Large intestine (tissue), 3 donors: ENCODE measurements around the gene APOF. TPM values are rescaled to one million over a fixed set of nuclear protein-coding genes. Genes with fewer than 3 reads are reported as not detected.
"Not testable (repeated sequence)": the region's sequence is repeated elsewhere in the genome, so short reads cannot be mapped to it uniquely, and the experiment has no call there.

Experiments
- DNase-seq, 2 donors: peaks; one replicate each; pipeline versions ENCODE4 v3.0.0 to v3.0.0-alpha.2; 2013
- H3K27ac ChIP-seq: one replicate; pipeline ENCODE4 v1.5.1; 2013; ENCODE audit warnings: low read length
- H3K27me3 ChIP-seq: 2 replicates; pipeline ENCODE4 v1.6.1; 2013; ENCODE audit warnings: low read length; ENCODE audit not compliant: control insufficient read depth, insufficient read depth
- H3K36me3 ChIP-seq: 2 replicates; pipeline ENCODE4 v1.6.1; 2013; ENCODE audit warnings: low read length; ENCODE audit not compliant: control insufficient read depth, insufficient read depth
- H3K4me1 ChIP-seq: one replicate; pipeline ENCODE4 v1.6.1; 2013; ENCODE audit warnings: low read length; ENCODE audit not compliant: control insufficient read depth, insufficient read depth
- H3K4me3 ChIP-seq: one replicate; pipeline ENCODE4 v1.5.1; 2013; ENCODE audit warnings: low read length
- H3K9me3 ChIP-seq: one replicate; pipeline ENCODE4 v1.6.1; 2013; ENCODE audit warnings: mild to moderate bottlenecking, low read depth, low read length, moderate library complexity; ENCODE audit not compliant: control insufficient read depth
- WGBS: methylation state at CpG from one replicate; pipeline ENCODE4 v1.1.5; 2013; ENCODE audit warnings: low lambda C conversion rate; ENCODE audit not compliant: insufficient coverage; 5-methylcytosine and 5-hydroxymethylcytosine counted together
- polyA plus RNA-seq: library from polyadenylated mRNA; unstranded; fragments of 120-200 nt; gene quantifications from one replicate; pipeline ENCODE4 v1.2.1, GENCODE V29; 2013

The APOF gene
- polyA plus RNA-seq, 1 donor, result 0.06 TPM

DNA sequence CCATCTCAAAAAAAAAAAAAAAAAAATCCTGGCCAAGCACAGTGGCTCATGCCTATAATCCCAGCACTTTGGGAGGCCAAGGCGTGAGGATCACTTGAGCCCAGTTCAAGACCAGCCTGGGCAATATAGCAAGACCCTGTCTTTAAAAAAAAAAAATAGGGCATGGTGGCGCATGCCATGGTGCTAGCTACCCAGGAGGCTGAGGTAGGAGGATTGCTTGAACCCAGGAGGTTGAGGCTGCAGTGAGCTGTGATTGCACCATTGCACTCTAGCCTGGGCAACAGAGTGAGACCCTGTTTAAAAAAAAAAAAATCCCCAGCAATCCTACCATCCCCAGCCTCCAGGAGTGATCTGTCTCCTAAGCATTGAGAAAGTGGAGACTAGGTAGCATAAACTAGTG lies 20.4 kb downstream of the APOF start:
- Histone ChIP-seq H3K36me3 (peaks cover 46% of the 10 kb centered on the region), H3K4me1 (peaks cover 11% of the 10 kb centered on the region)
- no CpG with 5 or more reads among the region's 2 CpGs for WGBS
- H3K9me3 ChIP-seq, H3K27ac ChIP-seq, H3K4me3 ChIP-seq, H3K27me3 ChIP-seq, DNase-seq: not testable (repeated sequence)

DNA sequence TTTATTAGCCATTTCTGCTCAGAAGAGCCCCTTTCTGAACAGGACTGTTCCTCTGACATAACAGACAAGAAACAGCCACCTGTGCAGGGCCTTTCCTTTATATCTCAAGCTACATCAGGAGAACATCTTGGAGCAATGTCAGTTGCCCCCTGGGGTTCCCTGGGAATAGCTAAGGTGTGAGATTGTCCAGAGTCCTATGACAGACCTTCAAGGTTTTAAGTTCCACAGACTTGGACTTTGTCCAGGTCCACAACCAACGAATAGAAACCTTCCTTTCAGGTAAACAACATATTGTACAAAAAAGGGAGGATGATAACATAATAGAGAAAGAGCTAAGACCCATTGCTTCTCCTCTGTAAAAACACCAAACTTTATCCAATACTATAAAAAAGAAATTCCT lies 21.0 kb downstream of the APOF start:
- no CpG with 5 or more reads among the region's 1 CpG for WGBS
- H3K4me3 ChIP-seq, result no peak overlapping the region
- H3K4me1 ChIP-seq, result peaks cover 11% of the 10 kb centered on the region
- DNase-seq, result peak; percentile 49 to 73
- H3K36me3 ChIP-seq, result peaks cover 40% of the 10 kb centered on the region
- no peaks in the 10 kb centered on the region for H3K27me3 ChIP-seq
- H3K27ac ChIP-seq, result peak overlapping the region; percentile 26
- H3K9me3 ChIP-seq, result no peaks in the 10 kb centered on the region

DNA sequence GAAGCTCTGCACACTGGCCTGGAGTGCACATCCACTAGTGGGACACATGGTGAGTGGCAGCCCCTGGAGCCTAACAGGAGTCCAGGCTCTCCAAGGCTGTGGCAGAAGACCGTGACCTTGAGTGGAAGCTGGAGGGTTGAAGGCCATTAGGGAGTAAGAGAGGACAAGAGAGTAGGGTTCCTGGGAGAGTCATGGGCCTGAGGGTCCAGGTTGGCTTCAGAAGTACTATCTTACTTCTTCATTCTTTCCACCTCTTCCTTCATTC lies 23.6 kb downstream of the APOF start:
- peaks cover 21% of the 10 kb centered on the region for H3K36me3 ChIP-seq
- no CpG with 5 or more reads among the region's 1 CpG for WGBS
- H3K4me1 ChIP-seq, result peaks cover 11% of the 10 kb centered on the region
- no peaks in the 10 kb centered on the region for H3K9me3 ChIP-seq
- no peak overlapping the region for H3K27ac ChIP-seq
- H3K27me3 ChIP-seq, result no peaks in the 10 kb centered on the region
- DNase-seq, result no peak
- H3K4me3 ChIP-seq, result no peak overlapping the region

DNA sequence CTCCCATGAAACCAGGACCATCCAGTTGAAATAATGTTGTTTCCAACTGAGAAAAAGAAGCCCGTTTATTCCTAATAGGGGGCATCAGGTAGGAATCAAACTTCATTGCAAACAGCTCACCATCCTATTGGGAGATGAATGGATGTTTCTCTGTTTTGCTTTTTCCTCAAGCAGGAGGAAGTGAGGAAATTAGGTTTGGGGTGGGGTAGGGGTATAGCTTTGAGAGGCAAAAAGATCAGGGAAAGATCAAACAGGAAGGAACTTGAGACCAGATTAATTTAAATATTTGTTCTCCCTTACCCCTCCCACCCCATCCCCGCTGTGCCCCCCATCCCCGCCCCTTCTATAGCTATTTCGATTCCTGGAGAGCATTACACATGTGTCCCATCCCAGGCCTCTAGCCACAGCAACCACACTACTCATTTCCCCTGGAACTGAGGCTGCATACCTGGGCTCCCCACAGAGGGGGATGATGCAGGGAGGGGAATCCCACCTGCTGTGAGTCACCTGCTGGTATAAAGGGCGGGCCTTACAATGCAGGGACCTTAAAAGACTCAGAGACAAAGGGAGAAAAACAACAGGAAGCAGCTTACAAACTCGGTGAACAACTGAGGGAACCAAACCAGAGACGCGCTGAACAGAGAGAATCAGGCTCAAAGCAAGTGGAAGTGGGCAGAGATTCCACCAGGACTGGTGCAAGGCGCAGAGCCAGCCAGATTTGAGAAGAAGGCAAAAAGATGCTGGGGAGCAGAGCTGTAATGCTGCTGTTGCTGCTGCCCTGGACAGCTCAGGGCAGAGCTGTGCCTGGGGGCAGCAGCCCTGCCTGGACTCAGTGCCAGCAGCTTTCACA lies 24.1 kb downstream of the APOF start, which contains the start of gene IL23A:
Gene IL23A (plus strand): TSS at position 577 of the 850 bp plus-strand sequence. CDS start 161 bp downstream, at position 738.
- 30% methylated on average over 2 of the region's 9 CpGs for WGBS
- H3K9me3 ChIP-seq, result no peaks in the 10 kb centered on the region
- H3K27me3 ChIP-seq, result no peaks in the 10 kb centered on the region
- peaks cover 11% of the 10 kb centered on the region for H3K4me1 ChIP-seq
- no peak within 1 kb of the TSS for H3K27ac ChIP-seq
- H3K36me3 ChIP-seq, result peaks cover 15% of the 10 kb centered on the region
- no peak within 1 kb of the TSS for H3K4me3 ChIP-seq
- DNase-seq, result peak; percentile 17 to 29

DNA sequence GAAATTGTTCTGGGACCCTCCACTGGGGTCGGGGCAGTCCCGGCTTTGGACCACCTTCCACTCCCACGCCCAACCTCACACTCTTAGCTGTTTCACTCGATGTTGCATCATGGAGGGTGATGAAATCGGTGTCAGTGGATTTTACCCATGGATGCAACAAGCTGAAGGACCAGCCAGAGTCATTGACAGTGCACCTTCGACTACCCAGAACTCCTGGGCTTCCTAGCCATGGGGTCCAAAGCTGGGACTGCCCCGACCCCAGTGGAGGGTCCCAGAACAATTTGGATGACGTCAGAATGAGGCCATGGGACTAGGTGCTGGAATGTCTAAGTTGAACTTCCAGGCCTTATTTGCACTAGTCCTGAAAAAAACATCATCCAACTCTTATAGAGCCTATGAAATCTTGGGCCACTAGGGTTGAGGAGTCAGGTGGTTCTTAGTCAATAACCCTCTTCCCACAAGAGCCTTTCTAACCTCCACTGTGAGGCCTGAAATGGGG lies 24.9 kb downstream of the APOF start:
- H3K27ac ChIP-seq, result no peak overlapping the region
- no CpG with 5 or more reads among the region's 8 CpGs for WGBS
- H3K4me3 ChIP-seq, result no peak overlapping the region
- H3K36me3 ChIP-seq, result peaks cover 8% of the 10 kb centered on the region
- peaks cover 15% of the 10 kb centered on the region for H3K4me1 ChIP-seq
- H3K27me3 ChIP-seq, result no peaks in the 10 kb centered on the region
- no peak for DNase-seq
- H3K9me3 ChIP-seq, result no peaks in the 10 kb centered on the region

DNA sequence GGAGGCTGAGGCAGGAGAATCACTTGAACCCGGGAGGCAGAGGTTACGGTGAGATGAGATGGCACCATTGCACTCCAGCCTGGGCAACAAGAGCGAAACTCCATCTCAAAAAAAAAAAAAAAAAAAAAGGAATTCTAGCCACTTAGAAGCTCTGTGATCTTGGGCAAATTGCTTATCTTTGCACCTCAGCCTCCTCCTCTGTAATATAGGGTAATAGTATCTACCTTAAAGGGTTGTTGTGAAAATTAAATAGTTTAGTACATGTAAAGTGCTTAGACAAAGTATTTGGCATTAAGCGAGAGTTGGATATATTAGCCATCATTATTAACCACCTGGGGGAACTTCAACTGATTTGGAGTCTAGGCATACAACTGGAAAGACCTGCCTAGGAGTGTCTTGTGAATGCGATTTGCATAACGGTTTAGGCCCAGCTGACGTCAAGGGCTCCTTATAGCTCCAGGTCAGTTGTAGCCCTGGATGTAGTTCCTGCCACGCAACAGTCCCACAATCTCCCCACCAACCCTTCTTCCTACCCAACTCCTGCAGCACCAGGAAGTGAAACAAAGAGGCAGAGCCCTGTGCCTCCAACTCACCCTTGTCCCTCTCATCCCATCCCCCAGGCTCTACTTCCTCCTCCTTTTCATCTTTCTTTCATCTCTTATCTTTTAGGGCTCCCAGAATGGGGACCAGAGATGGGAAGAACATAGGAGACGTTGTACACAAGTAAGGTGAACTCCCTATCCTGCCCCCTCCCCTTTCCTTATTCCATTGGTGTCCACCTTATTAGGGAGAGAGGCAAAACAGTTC lies 26.1 kb downstream of the APOF start:
- DNase-seq, result no peak
- Histone ChIP-seq H3K4me3 (no peak overlapping the region), H3K27me3 (no peaks in the 10 kb centered on the region), H3K36me3 (peaks cover 3% of the 10 kb centered on the region), H3K4me1 (peaks cover 14% of the 10 kb centered on the region), H3K27ac (no peak overlapping the region), H3K9me3 (no peaks in the 10 kb centered on the region)
- WGBS, result no CpG with 5 or more reads among the region's 9 CpGs

DNA sequence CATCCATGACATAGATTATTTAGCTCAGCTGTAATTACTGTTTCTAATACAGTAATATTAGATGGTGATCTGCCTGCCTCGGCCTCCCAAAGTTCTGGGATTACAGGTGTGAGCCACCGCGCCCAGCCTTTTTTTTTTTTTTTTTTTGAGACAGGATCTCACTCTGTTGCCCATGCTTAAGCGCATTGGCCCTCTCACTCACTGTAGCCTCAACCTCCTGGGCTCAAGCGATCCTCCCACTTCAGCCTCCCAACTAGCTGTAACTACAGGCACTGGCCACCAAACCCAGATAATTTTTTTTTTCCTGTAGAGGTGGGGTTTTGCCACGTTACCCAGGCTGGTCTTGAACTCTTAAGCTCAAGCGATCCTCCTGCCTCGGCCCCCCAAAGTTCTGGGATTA lies 27.1 kb downstream of the APOF start:
- not testable (repeated sequence) for H3K36me3 ChIP-seq, H3K27me3 ChIP-seq, H3K4me1 ChIP-seq, H3K4me3 ChIP-seq, DNase-seq, H3K9me3 ChIP-seq, H3K27ac ChIP-seq
- WGBS, result no CpG with 5 or more reads among the region's 8 CpGs

DNA sequence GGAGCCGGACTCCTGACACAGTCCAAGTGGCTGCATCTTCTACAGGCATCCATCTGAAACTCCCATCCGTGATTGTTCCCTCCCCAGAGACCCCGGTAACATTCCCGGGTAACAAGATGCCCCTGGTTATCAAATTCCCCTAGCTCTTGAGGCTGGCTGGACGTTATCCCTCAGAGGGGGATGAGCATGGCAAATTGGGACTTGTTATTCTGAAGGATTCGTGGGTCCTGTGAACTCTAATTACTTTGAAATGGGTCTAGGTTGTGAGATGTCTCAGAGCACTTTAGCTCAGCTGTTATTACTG lies 28.2 kb downstream of the APOF start:
- Histone ChIP-seq H3K4me1 (peaks cover 9% of the 10 kb centered on the region), H3K9me3 (no peaks in the 10 kb centered on the region), H3K4me3 (peak overlapping the region; percentile 58), H3K27ac (peak overlapping the region; percentile 90), H3K36me3 (no peaks in the 10 kb centered on the region), H3K27me3 (no peaks in the 10 kb centered on the region)
- WGBS, result no CpG with 5 or more reads among the region's 6 CpGs
- no peak for DNase-seq

DNA sequence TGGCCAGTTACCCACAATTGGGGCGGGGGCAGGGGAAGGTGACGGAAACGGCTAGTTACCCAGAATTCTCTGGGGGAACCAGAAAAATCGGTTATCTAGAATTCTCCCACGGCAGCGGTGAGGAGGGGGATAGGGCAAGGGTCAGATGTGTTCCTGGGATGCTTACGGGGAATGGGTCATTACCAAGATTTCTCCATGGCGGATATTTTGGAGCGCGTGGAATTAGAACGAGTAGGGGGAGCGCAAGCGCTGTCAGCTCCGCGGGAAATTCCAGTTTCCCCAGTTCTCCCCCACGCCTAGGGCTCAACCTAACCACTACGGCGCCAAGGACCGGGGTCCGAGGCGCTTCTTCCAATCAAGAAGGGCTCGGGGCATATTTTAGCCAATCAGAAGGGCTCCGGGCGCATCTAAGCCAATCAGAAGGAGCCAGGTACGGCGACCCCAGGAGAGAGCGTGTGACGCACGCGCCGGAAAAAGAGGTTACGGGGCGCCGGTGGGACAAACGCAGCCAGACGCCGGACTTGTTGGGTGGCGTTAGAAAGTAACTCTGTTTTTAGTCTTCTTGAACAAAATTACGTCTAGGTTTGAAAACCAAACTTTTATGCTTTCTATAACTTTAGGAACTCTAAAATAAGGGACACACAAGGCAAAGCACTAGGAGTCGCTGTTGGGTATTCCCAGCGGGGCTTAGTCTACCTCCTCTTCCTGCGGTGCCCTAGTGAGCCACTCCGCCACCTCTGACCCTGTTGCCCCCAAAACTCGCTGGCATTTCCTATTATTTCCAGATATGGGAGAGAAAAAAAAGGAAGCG lies 28.8 kb downstream of the APOF start, which contains the start of gene PAN2:
Gene PAN2 (minus strand): TSS at position 322 of the 811 bp plus-strand sequence. CDS start 906 bp downstream, outside the sequence.
- WGBS, result 0% methylated on average over 1 of the region's 45 CpGs
- no peaks in the 10 kb centered on the region for H3K36me3 ChIP-seq
- peak within 1 kb of the TSS; percentile 58 for H3K4me3 ChIP-seq
- peak within 1 kb of the TSS; percentile 90 for H3K27ac ChIP-seq
- DNase-seq, result peak; percentile 96 to 98
- H3K27me3 ChIP-seq, result no peaks in the 10 kb centered on the region
- H3K9me3 ChIP-seq, result no peaks in the 10 kb centered on the region
- H3K4me1 ChIP-seq, result peaks cover 9% of the 10 kb centered on the region

DNA sequence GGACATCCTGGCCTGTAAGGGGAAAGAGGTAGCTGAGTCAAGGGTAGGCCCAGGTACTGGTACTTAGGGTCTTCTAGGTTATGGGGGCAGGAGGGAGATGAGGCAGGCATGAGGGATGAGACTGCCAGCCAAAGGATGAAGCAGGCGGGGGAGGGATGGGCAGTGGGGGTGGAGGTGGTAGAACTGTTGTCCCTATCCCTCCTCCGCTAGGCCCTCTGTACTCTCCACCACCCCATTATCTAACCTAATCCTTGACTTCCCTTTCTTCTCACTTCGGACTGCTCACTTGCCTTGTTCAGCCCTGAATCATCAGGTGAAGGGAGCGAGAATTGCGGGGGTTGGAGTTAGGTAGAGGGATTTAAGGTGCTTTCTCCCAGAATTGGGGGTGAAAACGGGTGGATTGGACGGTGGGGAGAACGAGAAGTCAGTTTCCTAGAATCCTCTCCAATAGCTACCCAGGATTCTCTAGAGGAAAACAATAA lies 29.4 kb downstream of the APOF start:
- peak overlapping the region; percentile 90 for H3K27ac ChIP-seq
- no peaks in the 10 kb centered on the region for H3K9me3 ChIP-seq
- WGBS, result no CpG with 5 or more reads among the region's 8 CpGs
- peaks cover under 1% of the 10 kb centered on the region for H3K36me3 ChIP-seq
- H3K27me3 ChIP-seq, result no peaks in the 10 kb centered on the region
- H3K4me1 ChIP-seq, result peaks cover 7% of the 10 kb centered on the region
- H3K4me3 ChIP-seq, result peak overlapping the region; percentile 58
- DNase-seq, result peak in 1 of 2 donors; percentile 6
